HG02798 (cell line): Measurements from ENCODE around the gene SYNDIG1.

ENCODE experiments used
- ATAC-seq: cut with Tn5 transposase; IDR thresholded peaks from one replicate; pipeline ENCODE4 v1.9.1; 2021; ENCODE audit warnings: mild to moderate bottlenecking; ENCODE audit not compliant: unreplicated experiment, poor library complexity

SYNDIG1 gene

GRCh38 chr20:24681634-24682495, 212.4 kb downstream of the SYNDIG1 start:
- ATAC-seq, result no peak

- ATAC-seq, result no peak
Measured at GRCh38 chr20:24682496-24682985, 213.1 kb downstream of the SYNDIG1 start.

GRCh38 chr20:24683676-24684075, 214.2 kb downstream of the SYNDIG1 start:
- no peak for ATAC-seq

GRCh38 chr20:24684421-24684871, 215.0 kb downstream of the SYNDIG1 start:
- ATAC-seq, result no peak

- ATAC-seq, result no peak
Measured at GRCh38 chr20:24684956-24685691, 215.7 kb downstream of the SYNDIG1 start.

GRCh38 chr20:24685736-24686135, 216.3 kb downstream of the SYNDIG1 start:
- ATAC-seq, result no peak

- ATAC-seq, result no peak
Measured at GRCh38 chr20:24686156-24686555, 216.7 kb downstream of the SYNDIG1 start.

GRCh38 chr20:24690408-24690807, 221.0 kb downstream of the SYNDIG1 start:
- no peak for ATAC-seq

- no peak for ATAC-seq
Measured at GRCh38 chr20:24691901-24692351, 222.5 kb downstream of the SYNDIG1 start.

GRCh38 chr20:24692446-24693200, 223.2 kb downstream of the SYNDIG1 start:
- no peak for ATAC-seq

GRCh38 chr20:24693466-24694156, 224.2 kb downstream of the SYNDIG1 start:
- ATAC-seq, result no peak

- ATAC-seq, result no peak
Measured at GRCh38 chr20:24694157-24694726, 224.8 kb downstream of the SYNDIG1 start.

GRCh38 chr20:24694727-24695528, 225.5 kb downstream of the SYNDIG1 start:
- ATAC-seq, result no peak

- ATAC-seq, result no peak
Measured at GRCh38 chr20:24695529-24696225, 226.2 kb downstream of the SYNDIG1 start.

- ATAC-seq, result no peak
Measured at GRCh38 chr20:24696396-24696795, 227.0 kb downstream of the SYNDIG1 start.

GRCh38 chr20:24697411-24697810, 228.0 kb downstream of the SYNDIG1 start:
- ATAC-seq, result no peak

- ATAC-seq, result peak; percentile 51
Measured at GRCh38 chr20:24698189-24698588, 228.8 kb downstream of the SYNDIG1 start.

- ATAC-seq, result no peak
Measured at GRCh38 chr20:24698706-24699206, 229.3 kb downstream of the SYNDIG1 start.
